ENCODE data around the gene RARB.

- TF ChIP-seq CTCF (IDR thresholded peaks at IDR 0.05) = no peak
- no peak for TF ChIP-seq POLR2A (IDR thresholded peaks at IDR 0.05)
Observed at GRCh38 chr3:25469558-25469957, 41.5 kb downstream of the RARB start.
